ENCODE data around the gene IL23R. TPM values are rescaled to one million over a fixed set of nuclear protein-coding genes. Genes with fewer than 3 reads are reported as not detected.
A peak's percentile ranks its signal among the peaks of the same experiment; 100 is the strongest.

IL23R gene
- total and polyA plus RNA-seq, 4 donors: 0.08 to 0.09 TPM; not detected in 2

GRCh38 chr1:67214420-67215174, 48.3 kb downstream of the IL23R start:
- 86% methylated on average over 11 of the region's 11 CpGs for WGBS
- no peaks in the 10 kb centered on the region for H3K27me3 ChIP-seq (ENCODE audit: control insufficient read depth in 4 of 4, insufficient read depth in 4 of 4, low read length in 3 of 4)
- TF ChIP-seq RAD21 (IDR thresholded peaks at IDR 0.05) (peak; percentile 62 to 78), CTCF (IDR thresholded peaks at IDR 0.05; ENCODE audit: low read depth, low read length, missing input control) (peak; percentile 52)
- TF ChIP-seq, protein P1, sequence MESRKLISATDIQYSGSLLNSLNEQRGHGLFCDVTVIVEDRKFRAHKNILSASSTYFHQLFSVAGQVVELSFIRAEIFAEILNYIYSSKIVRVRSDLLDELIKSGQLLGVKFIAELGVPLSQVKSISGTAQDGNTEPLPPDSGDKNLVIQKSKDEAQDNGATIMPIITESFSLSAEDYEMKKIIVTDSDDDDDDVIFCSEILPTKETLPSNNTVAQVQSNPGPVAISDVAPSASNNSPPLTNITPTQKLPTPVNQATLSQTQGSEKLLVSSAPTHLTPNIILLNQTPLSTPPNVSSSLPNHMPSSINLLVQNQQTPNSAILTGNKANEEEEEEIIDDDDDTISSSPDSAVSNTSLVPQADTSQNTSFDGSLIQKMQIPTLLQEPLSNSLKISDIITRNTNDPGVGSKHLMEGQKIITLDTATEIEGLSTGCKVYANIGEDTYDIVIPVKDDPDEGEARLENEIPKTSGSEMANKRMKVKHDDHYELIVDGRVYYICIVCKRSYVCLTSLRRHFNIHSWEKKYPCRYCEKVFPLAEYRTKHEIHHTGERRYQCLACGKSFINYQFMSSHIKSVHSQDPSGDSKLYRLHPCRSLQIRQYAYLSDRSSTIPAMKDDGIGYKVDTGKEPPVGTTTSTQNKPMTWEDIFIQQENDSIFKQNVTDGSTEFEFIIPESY (IDR thresholded peaks at IDR 0.05): no peak
- no peak for DNase-seq (ENCODE audit: low spot score)
- no peak overlapping the region for H3K27ac ChIP-seq (ENCODE audit: low read depth in 1 of 2, low read length in 2 of 2)
- no peaks in the 10 kb centered on the region for H3K36me3 ChIP-seq (ENCODE audit: control insufficient read depth in 4 of 4, insufficient read depth in 3 of 4, low read depth in 1 of 4, low read length in 3 of 4)
- H3K9ac ChIP-seq (ENCODE audit: low read depth in 1 of 2, low read length in 2 of 2): no peak overlapping the region
- no peaks in the 10 kb centered on the region for H3K4me1 ChIP-seq (ENCODE audit: control insufficient read depth in 4 of 4, insufficient read depth in 4 of 4, low read length in 3 of 4)
- no peak overlapping the region for H3K4me3 ChIP-seq (ENCODE audit: low read depth in 1 of 3, low read length in 3 of 3)
- H3K9me3 ChIP-seq (ENCODE audit: control insufficient read depth in 4 of 4, low read length in 3 of 4): no peaks in the 10 kb centered on the region

GRCh38 chr1:67216401-67216800, 50.1 kb downstream of the IL23R start:
- Histone ChIP-seq H3K9ac (ENCODE audit: low read depth in 1 of 2, low read length in 2 of 2) (no peak overlapping the region), H3K36me3 (ENCODE audit: control insufficient read depth in 4 of 4, insufficient read depth in 3 of 4, low read depth in 1 of 4, low read length in 3 of 4) (no peaks in the 10 kb centered on the region), H3K4me1 (ENCODE audit: control insufficient read depth in 4 of 4, insufficient read depth in 4 of 4, low read length in 3 of 4) (no peaks in the 10 kb centered on the region), H3K4me3 (ENCODE audit: low read depth in 1 of 3, low read length in 3 of 3) (no peak overlapping the region), H3K27me3 (ENCODE audit: control insufficient read depth in 4 of 4, insufficient read depth in 4 of 4, low read length in 3 of 4) (no peaks in the 10 kb centered on the region), H3K9me3 (ENCODE audit: control insufficient read depth in 4 of 4, low read length in 3 of 4) (no peaks in the 10 kb centered on the region), H3K27ac (ENCODE audit: low read depth in 1 of 2, low read length in 2 of 2) (no peak overlapping the region)
- WGBS: 99% methylated on average over 1 of the region's 1 CpG
- no peak for DNase-seq (ENCODE audit: low spot score)
- TF ChIP-seq RXRA (IDR thresholded peaks at IDR 0.05) (no peak), CTCF (IDR thresholded peaks at IDR 0.05; ENCODE audit: low read depth, low read length, missing input control) (no peak), FOXA1 (IDR thresholded peaks at IDR 0.05) (no peak), TAF1 (conservative IDR thresholded peaks at IDR 0.05) (no peak), HNF4A (conservative IDR thresholded peaks at IDR 0.05) (no peak), RAD21 (IDR thresholded peaks at IDR 0.05) (no peak), ATF3 (IDR thresholded peaks at IDR 0.05) (no peak), FOXA2 (IDR thresholded peaks at IDR 0.05) (no peak), HNF4G (IDR thresholded peaks at IDR 0.05) (no peak), GABPA (IDR thresholded peaks at IDR 0.05 in 1 of 2, conservative IDR thresholded peaks at IDR 0.05 in 1 of 2) (no peak)
- TF ChIP-seq, protein P1 (IDR thresholded peaks at IDR 0.05): no peak

Data from liver (tissue), 9 donors.